GM12878 (cell line): ENCODE results near the gene ABHD3. TPM values are rescaled to one million over a fixed set of nuclear protein-coding genes. Genes with fewer than 3 reads are reported as not detected.

ENCODE experiments used
- ATAC-seq: fragments of 200-7000 bp; cut with Tn5 transposase; 3 replicates; pipeline ENCODE4 v1.9.1; 2020; ENCODE audit warnings: mild to moderate bottlenecking, moderate library complexity
- BruUV-seq: library from RNA; stranded (reverse); fragments of 400-500 nt; replicated peaks from 2 replicates; lab custom pipeline; 2021; lab: Mats Ljungman, UMichigan
- CTCF ChIA-PET: fragments of 300-600 bp; sonication (Branson Sonifier 250); formaldehyde crosslinking; extraction: SDS; loops from one replicate; lab custom pipeline; 2021; ENCODE audit warnings: inconsistent platforms; lab: Yijun Ruan, JAX
- POLR2A ChIA-PET: fragments of 350-600 bp; formaldehyde crosslinking; extraction: SDS; loops from one replicate; lab custom pipeline; 2021; ENCODE audit warnings: inconsistent platforms; lab: Charles Lee
- RAD21 ChIA-PET: fragments of 300-600 bp; sonication (Branson Sonifier 250); formaldehyde crosslinking; loops from one replicate; lab custom pipeline; 2023; ENCODE audit warnings: antibody characterized with exemption; ENCODE audit not compliant: unreplicated experiment; lab: Charles Lee
- SMC1A ChIA-PET: fragments of 300-600 bp; sonication (Branson Sonifier 250); formaldehyde crosslinking; loops from one replicate; lab custom pipeline; 2023; ENCODE audit not compliant: unreplicated experiment, uncharacterized antibody; lab: Charles Lee
- DNase-seq: peaks from one replicate; pipeline ENCODE4 v3.0.0-alpha.2; 2011; ENCODE audit warnings: low read depth, low spot score
- FAIRE-seq: peaks from 3 replicates; lab custom pipeline; 2011; peaks lifted over from hg19 to GRCh38; lab: Jason Lieb, UNC
- H2AFZ ChIP-seq: 2 replicates; pipeline ENCODE4 v1.6.0; 2011; ENCODE audit warnings: low read depth, low read length, control low read depth; ENCODE audit not compliant: control insufficient read depth
- H3K27ac ChIP-seq: 2 replicates; pipeline ENCODE4 v1.5.1; 2011; ENCODE audit warnings: control low read depth; ENCODE audit not compliant: control insufficient read depth, insufficient read depth
- H3K27me3 ChIP-seq, 2 experiments: replicated peaks in 1 of 2; 2 replicates each; pipeline versions ENCODE4 v1.6.0 to v1.6.1; 2011; ENCODE audit warnings: low read length in 1 of 2; ENCODE audit not compliant: control insufficient read depth in 2 of 2, insufficient read depth in 2 of 2
- H3K36me3 ChIP-seq, 2 experiments: 2 replicates each; pipeline ENCODE4 v1.5.1; 2011; ENCODE audit warnings: low read length in 1 of 2; ENCODE audit not compliant: control insufficient read depth in 2 of 2, insufficient read depth in 2 of 2
- H3K4me1 ChIP-seq: 2 replicates; pipeline ENCODE4 v1.6.1; 2011; ENCODE audit warnings: mild to moderate bottlenecking, low read length, moderate library complexity, mixed read lengths; ENCODE audit not compliant: control insufficient read depth, insufficient read depth
- H3K4me2 ChIP-seq: 2 replicates; pipeline ENCODE4 v1.6.0; 2011; ENCODE audit warnings: control low read depth; ENCODE audit not compliant: control insufficient read depth, insufficient read depth
- H3K4me3 ChIP-seq: fragments of 200-600 bp; sonication (generic); 2 replicates; pipeline ENCODE4 v1.5.1; 2016
- H3K79me2 ChIP-seq: 2 replicates; pipeline ENCODE4 v1.6.0; 2011; ENCODE audit warnings: low read length; ENCODE audit not compliant: control insufficient read depth, insufficient read depth
- H3K9ac ChIP-seq: 2 replicates; pipeline ENCODE4 v1.8.0; 2011; ENCODE audit warnings: low read length, control low read depth, mixed read lengths; ENCODE audit not compliant: control insufficient read depth, insufficient read depth
- H3K9me3 ChIP-seq: replicated peaks from 3 replicates; pipeline ENCODE4 v1.5.1; 2011; ENCODE audit warnings: mild to moderate bottlenecking, low read length; ENCODE audit not compliant: control insufficient read depth, insufficient read depth
- H4K20me1 ChIP-seq: 2 replicates; pipeline ENCODE4 v1.6.0; 2011; ENCODE audit not compliant: control insufficient read depth, insufficient read depth
- FOXK2 ChIP-seq: fragments of 450-650 bp; IDR thresholded peaks from 2 replicates; pipeline ENCODE4 v1.6.1; 2017; ENCODE audit warnings: mild to moderate bottlenecking, moderate library complexity
- MLLT1 ChIP-seq: fragments of 450-650 bp; IDR thresholded peaks from 2 replicates; pipeline ENCODE4 v1.6.1; 2016; ENCODE audit warnings: mild to moderate bottlenecking
- RELA ChIP-seq: fragments of 450-650 bp; IDR thresholded peaks from 2 replicates; pipeline ENCODE4 v1.8.0; 2014; ENCODE audit warnings: borderline replicate concordance; ENCODE audit not compliant: partially characterized antibody
- RUNX3 ChIP-seq: IDR thresholded peaks from 2 replicates; pipeline ENCODE4 v1.6.1; 2012; ENCODE audit warnings: low read length, inconsistent platforms
- TAF1 ChIP-seq: IDR thresholded peaks from 2 replicates; pipeline ENCODE4 v1.6.1; 2011; ENCODE audit warnings: mild to moderate bottlenecking, low read depth, low read length, borderline replicate concordance
- ZNF217 ChIP-seq: fragments of 450-650 bp; IDR thresholded peaks from 2 replicates; pipeline ENCODE4 v1.6.1; 2017; ENCODE audit warnings: antibody characterized with exemption, mild to moderate bottlenecking
- ZNF384 ChIP-seq: IDR thresholded peaks from 2 replicates; pipeline ENCODE4 v1.6.1; 2012; ENCODE audit warnings: low read depth, mild to moderate bottlenecking, low read length, improper control_type of control experiment, borderline replicate concordance
- ZZZ3 ChIP-seq: IDR thresholded peaks from 2 replicates; pipeline ENCODE4 v1.6.1; 2011; ENCODE audit warnings: low read depth; ENCODE audit not compliant: control insufficient read depth, insufficient read length
- WGBS: methylation state at CpG from one replicate; pipeline ENCODE4 v1.1.6; 2016; ENCODE audit warnings: low lambda C conversion rate; ENCODE audit not compliant: insufficient replicate concordance, insufficient coverage; ENCODE audit errors: missing lambda C conversion rate; 5-methylcytosine and 5-hydroxymethylcytosine counted together
- in situ Hi-C: fragments of 300-500 bp; cut with MboI; formaldehyde crosslinking; loops from 9 replicates; pipeline ENCODE4 v1.14.3; 2018; ENCODE audit warnings: mixed read lengths
- intact Hi-C: fragments of 100-400 bp; cut with micrococcal nuclease; formaldehyde crosslinking; loops from one replicate; pipeline ENCODE4 v1.14.2; 2022; ENCODE audit not compliant: unreplicated experiment
- polyA plus RNA-seq, 11 experiments: library from polyadenylated mRNA; depleted of rRNA in 4 of 11; unstranded in 6 of 11; stranded (reverse) in 5 of 11; fragments of >200 nt; fragmentation: Nextera tagmentation in 4 of 11; fragmentation: Illumina TruSeq in 1 of 11; extraction: Ambion mirVana in 4 of 11; extraction: Trizol in 1 of 11; gene quantifications; 1 replicate in 1 of 11; 2 replicates in 10 of 11; pipeline versions ENCODE4 v1.2.1 to v1.2.3, GENCODE V29; 2011 to 2016; ENCODE audit warnings: inconsistent platforms in 2 of 11, missing spikeins in 2 of 11, low read depth in 1 of 11
- total RNA-seq, 4 experiments: library from RNA; depleted of rRNA in 3 of 4; stranded (reverse); fragments of >200 nt in 3 of 4; fragmentation: Illumina TruSeq in 1 of 4; extraction: Trizol in 1 of 4; gene quantifications; 2 replicates each; pipeline versions ENCODE4 v1.2.1 to v1.2.3, GENCODE V29; 2013 to 2021
- TF ChIP-seq, protein P1 (sequence below): fragments of 450-650 bp; IDR thresholded peaks from 2 replicates; pipeline ENCODE4 v1.6.1; 2017; ENCODE audit warnings: mild to moderate bottlenecking, low read depth, inconsistent platforms; ENCODE audit not compliant: poor library complexity, severe bottlenecking
- TF ChIP-seq, protein P2 (sequence below): fragments of 450-650 bp; IDR thresholded peaks from 2 replicates; pipeline ENCODE4 v1.6.1; 2017; ENCODE audit warnings: mild to moderate bottlenecking

The ABHD3 gene
- total and polyA plus RNA-seq, 10 of the 15 experiments (the other 5 are each of a cell fraction or from before 2014, with no cell fraction given), result 4.9 to 49.8 (median 18.3) TPM

- TF ChIP-seq, protein P1, sequence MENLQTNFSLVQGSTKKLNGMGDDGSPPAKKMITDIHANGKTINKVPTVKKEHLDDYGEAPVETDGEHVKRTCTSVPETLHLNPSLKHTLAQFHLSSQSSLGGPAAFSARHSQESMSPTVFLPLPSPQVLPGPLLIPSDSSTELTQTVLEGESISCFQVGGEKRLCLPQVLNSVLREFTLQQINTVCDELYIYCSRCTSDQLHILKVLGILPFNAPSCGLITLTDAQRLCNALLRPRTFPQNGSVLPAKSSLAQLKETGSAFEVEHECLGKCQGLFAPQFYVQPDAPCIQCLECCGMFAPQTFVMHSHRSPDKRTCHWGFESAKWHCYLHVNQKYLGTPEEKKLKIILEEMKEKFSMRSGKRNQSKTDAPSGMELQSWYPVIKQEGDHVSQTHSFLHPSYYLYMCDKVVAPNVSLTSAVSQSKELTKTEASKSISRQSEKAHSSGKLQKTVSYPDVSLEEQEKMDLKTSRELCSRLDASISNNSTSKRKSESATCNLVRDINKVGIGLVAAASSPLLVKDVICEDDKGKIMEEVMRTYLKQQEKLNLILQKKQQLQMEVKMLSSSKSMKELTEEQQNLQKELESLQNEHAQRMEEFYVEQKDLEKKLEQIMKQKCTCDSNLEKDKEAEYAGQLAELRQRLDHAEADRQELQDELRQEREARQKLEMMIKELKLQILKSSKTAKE, result no peak
- TF ChIP-seq FOXK2 (no peak), TAF1 (no peak), ZZZ3 (no peak)
Observed at GRCh38 chr18:21745231-21745630, 40.7 kb upstream of the ABHD3 start (continued).

- intact Hi-C loops, result loop anchor here (2.0 to 10.0 kb wide), 4 partner anchors 58 to 638 kb away; partner anchors contain the start of gene SNRPD1
- no peaks in the 10 kb centered on the region for H4K20me1 ChIP-seq
- peaks cover 61% of the 10 kb centered on the region for H3K79me2 ChIP-seq
- WGBS, result 80% methylated on average over 7 of the region's 7 CpGs
- ATAC-seq, result no peak
- no peak overlapping the region for H2AFZ ChIP-seq
- FAIRE-seq, result no peak
- no TSS peak for BruUV-seq
- POLR2A ChIA-PET, result interaction anchor here (0.7 to 2.1 kb wide), 6 partner anchors 8 to 138 kb away, joined by 3 to 6 read pairs (median 4); partner anchors contain the start of gene ABHD3
- SMC1A ChIA-PET, result interaction anchor here (0.7 to 2.0 kb wide), 14 partner anchors 9 to 133 kb away, joined by 3 to 9 read pairs (median 4); partner anchors contain the start of gene SNRPD1
- 0 out of 2 replicates have a peak overlapping the region, but pooled peaks have one; percentile 9 for H3K9ac ChIP-seq
- no peaks in the 10 kb centered on the region for H3K36me3 ChIP-seq
- no peak overlapping the region; the same call in 1 of the 2 replicates for H3K27ac ChIP-seq
- peak overlapping the region; percentile 90 for H3K4me2 ChIP-seq
- peak overlapping the region; percentile 96 for H3K4me3 ChIP-seq
- no peak for DNase-seq
- CTCF ChIA-PET, result interaction anchor here (0.8 to 1.9 kb wide), 4 partner anchors 11 to 146 kb away, joined by 3 to 5 read pairs (median 4); no protein-coding TSS in a partner anchor
- RAD21 ChIA-PET, result interaction anchor here (0.9 to 1.6 kb wide), 5 partner anchors 36 to 143 kb away, joined by 3 to 6 read pairs (median 4); partner anchors contain the start of genes ABHD3 and ESCO1
- H3K4me1 ChIP-seq, result 0 out of 2 replicates have a peak, but pooled peaks cover under 1% of the 10 kb centered on the region
- in situ Hi-C loops, result no loop called here
- no peaks in the 10 kb centered on the region for H3K27me3 ChIP-seq
- H3K9me3 ChIP-seq, result no peaks in the 10 kb centered on the region
- TF ChIP-seq RELA (no peak), ZNF384 (peak; percentile 68), MLLT1 (peak; percentile 99), RUNX3 (peak; percentile 68), ZNF217 (peak; percentile 83)
- TF ChIP-seq, protein P2, sequence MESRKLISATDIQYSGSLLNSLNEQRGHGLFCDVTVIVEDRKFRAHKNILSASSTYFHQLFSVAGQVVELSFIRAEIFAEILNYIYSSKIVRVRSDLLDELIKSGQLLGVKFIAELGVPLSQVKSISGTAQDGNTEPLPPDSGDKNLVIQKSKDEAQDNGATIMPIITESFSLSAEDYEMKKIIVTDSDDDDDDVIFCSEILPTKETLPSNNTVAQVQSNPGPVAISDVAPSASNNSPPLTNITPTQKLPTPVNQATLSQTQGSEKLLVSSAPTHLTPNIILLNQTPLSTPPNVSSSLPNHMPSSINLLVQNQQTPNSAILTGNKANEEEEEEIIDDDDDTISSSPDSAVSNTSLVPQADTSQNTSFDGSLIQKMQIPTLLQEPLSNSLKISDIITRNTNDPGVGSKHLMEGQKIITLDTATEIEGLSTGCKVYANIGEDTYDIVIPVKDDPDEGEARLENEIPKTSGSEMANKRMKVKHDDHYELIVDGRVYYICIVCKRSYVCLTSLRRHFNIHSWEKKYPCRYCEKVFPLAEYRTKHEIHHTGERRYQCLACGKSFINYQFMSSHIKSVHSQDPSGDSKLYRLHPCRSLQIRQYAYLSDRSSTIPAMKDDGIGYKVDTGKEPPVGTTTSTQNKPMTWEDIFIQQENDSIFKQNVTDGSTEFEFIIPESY, result no peak
Observed at GRCh38 chr18:21743166-21743832, 38.7 kb upstream of the ABHD3 start.
